Left lung (tissue), 10 donors: ENCODE results near the gene LTV1. TPM values are rescaled to one million over a fixed set of nuclear protein-coding genes. Genes with fewer than 3 reads are reported as not detected.

Experiments
- ATAC-seq: fragments of 200-7000 bp; cut with Tn5 transposase; one replicate; pipeline ENCODE4 v1.9.1; 2020; ENCODE audit warnings: moderate library complexity
- DNase-seq, 4 donors: peaks; one replicate each; pipeline ENCODE4 v3.0.0-alpha.2; 2013 to 2020
- H3K27ac ChIP-seq, 2 donors: fragments of 200-600 bp; sonication (generic) in 1 of 2; one replicate each; pipeline versions ENCODE4 v1.5.0 to v1.8.0; 2020 to 2021
- H3K27me3 ChIP-seq, 2 donors: fragments of 200-600 bp; sonication (generic) in 1 of 2; one replicate each; pipeline versions ENCODE4 v1.5.0 to v1.8.0; 2020 to 2021
- H3K36me3 ChIP-seq, 2 donors: fragments of 200-600 bp; sonication (generic) in 1 of 2; one replicate each; pipeline versions ENCODE4 v1.5.0 to v1.8.0; 2020 to 2021
- H3K4me1 ChIP-seq, 2 donors: fragments of 200-600 bp; one replicate each; pipeline ENCODE4 v1.8.0; 2021
- H3K4me3 ChIP-seq, 2 donors: fragments of 200-600 bp; sonication (generic) in 1 of 2; one replicate each; pipeline versions ENCODE4 v1.5.0 to v1.8.0; 2020 to 2021; ENCODE audit warnings: mild to moderate bottlenecking in 1 of 2
- H3K9me3 ChIP-seq, 2 donors: fragments of 200-600 bp; sonication (generic) in 1 of 2; one replicate each; pipeline versions ENCODE4 v1.5.0 to v1.8.0; 2020 to 2021
- CTCF ChIP-seq, 2 donors: fragments of 200-600 bp; sonication (generic) in 1 of 2; IDR thresholded peaks; one replicate each; pipeline versions ENCODE4 v1.5.0 to v1.8.0; 2021; ENCODE audit warnings: antibody characterized with exemption in 2 of 2
- intact Hi-C, 2 donors: fragments of 100-400 bp; cut with DNase I; formaldehyde crosslinking; loops; one replicate each; pipeline versions ENCODE4 v1.11.2 to v1.14.2; 2022
- polyA plus RNA-seq, 6 donors: library from polyadenylated mRNA; unstranded; fragments of 120-200 nt; gene quantifications; one replicate each; pipeline ENCODE4 v1.2.1, GENCODE V29; 2013; ENCODE audit not compliant: insufficient read length in 6 of 6
- total RNA-seq, 2 donors: library from RNA; stranded (reverse); fragmentation: NEBNext Ultra II Directional; extraction: Animal tissue kit (Norgen Biotek cat#: 25700); gene quantifications; one replicate each; pipeline ENCODE4 v1.2.1, GENCODE V29; 2021
- donor health status: DM: no; HTN: yes; CAD: no.
- donor health status: DM: no; HTN: no; CAD: no.

The LTV1 gene
- total and polyA plus RNA-seq, 8 donors: 16.1 to 47.5 (median 38.2) TPM

DNA sequence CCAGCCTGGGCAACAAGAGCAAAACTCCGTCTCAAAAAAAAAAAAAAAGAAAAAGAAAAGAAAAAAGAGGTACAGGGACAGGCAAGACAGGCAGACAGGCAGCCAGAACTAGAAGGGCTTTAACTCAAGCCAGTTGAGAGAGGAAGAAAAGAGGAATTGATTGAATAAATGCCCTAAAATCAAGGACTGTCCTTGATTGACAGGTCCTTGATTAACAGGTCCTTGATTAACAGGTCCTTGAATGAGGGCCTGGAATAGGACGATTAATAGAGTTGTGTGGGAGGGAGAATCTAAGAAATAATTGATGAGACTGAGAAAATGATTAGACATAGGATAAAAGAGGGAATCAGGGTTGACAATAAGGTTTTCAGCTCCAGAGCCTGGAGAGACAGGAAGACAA lies 57.2 kb downstream of the LTV1 start:
- Histone ChIP-seq H3K36me3 (no peaks in the 10 kb centered on the region), H3K4me1 (peaks cover 4 to 5% of the 10 kb centered on the region in 2 donors), H3K4me3 (no peak overlapping the region), H3K9me3 (no peaks in the 10 kb centered on the region), H3K27ac (no peak overlapping the region), H3K27me3 (no peaks in the 10 kb centered on the region)
- DNase-seq: no peak
- intact Hi-C loops: no loop called here
- no peak for TF ChIP-seq CTCF (IDR thresholded peaks at IDR 0.05)
- no peak for ATAC-seq

DNA sequence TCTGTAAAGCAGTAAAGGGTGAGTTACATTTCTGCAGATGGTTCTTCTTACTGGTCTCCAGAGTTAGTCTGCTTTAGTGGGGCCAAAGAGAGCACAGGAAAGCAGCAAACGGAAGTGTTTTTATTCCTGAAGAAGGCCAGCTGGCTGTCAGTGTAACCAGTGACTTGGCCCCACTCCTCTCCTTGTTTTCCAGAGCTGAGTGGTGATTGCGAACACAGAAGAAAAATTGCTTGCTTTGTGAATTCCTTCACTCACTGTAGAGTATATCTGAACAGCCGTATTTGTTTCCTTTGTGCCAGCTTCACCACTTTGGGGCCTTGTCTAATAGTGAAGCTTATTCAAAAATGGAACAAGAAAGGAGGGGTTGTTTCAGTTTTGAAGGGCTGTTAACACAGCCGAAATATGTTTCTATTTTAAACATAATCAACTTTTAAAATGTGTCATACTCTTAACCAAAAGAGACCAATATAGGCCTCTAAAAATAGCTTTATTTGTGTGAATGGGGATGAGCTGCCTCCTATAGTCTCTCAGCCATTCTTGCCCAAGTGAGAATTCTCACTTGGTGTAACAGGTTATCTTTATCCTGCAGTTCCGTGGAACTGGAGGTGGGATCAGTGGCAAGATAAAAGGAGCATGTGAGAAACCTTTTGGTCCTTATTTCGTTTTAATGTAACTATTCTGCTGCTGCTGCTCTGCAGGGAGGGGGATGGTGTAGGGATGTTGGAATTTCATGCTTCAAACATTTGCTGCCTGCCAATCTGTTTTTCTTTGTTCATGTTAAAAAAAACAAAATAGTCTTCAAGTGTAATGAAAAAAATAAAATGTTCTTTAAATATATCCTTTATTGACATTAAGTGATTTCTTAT lies 59.0 kb downstream of the LTV1 start:
- H3K27ac ChIP-seq: peak overlapping the region; percentile 23 to 37
- no peak for TF ChIP-seq CTCF (IDR thresholded peaks at IDR 0.05)
- DNase-seq: peak in 2 of 4 donors; percentile 83 to 91
- no peak overlapping the region for H3K4me3 ChIP-seq
- peak; percentile 85 for ATAC-seq
- H3K36me3 ChIP-seq: no peaks in the 10 kb centered on the region
- H3K4me1 ChIP-seq: peaks cover 4 to 5% of the 10 kb centered on the region in 2 donors
- no peaks in the 10 kb centered on the region for H3K9me3 ChIP-seq
- no peaks in the 10 kb centered on the region for H3K27me3 ChIP-seq
- intact Hi-C loops: no loop called here

DNA sequence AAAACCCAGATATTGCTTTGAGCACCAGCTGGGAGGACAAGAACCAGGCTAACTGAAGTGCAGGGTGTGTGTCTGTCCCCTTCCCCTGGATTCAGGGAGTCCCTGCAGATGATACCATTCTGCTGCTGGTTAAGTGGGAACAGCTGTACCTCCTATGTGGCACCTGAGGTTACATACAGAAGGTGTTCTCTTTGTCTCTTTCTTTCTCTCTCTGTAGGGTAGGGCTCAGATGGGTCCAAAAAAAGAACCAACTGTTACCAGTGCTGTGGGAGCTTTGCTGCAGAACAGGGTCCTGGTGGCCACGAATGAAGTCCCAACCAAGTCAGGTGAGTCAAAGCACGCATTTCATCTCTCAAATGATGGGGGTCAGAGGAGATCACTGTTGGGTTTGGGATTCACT lies 59.7 kb downstream of the LTV1 start:
- peak overlapping the region in 1 of 2 donors; percentile 37 for H3K27ac ChIP-seq
- H3K4me1 ChIP-seq: peaks cover 4 to 5% of the 10 kb centered on the region in 2 donors
- no peak for TF ChIP-seq CTCF (IDR thresholded peaks at IDR 0.05)
- DNase-seq: no peak
- no peaks in the 10 kb centered on the region for H3K9me3 ChIP-seq
- no peak overlapping the region for H3K4me3 ChIP-seq
- H3K36me3 ChIP-seq: no peaks in the 10 kb centered on the region
- H3K27me3 ChIP-seq: no peaks in the 10 kb centered on the region
- intact Hi-C loops: no loop called here
- ATAC-seq: no peak

DNA sequence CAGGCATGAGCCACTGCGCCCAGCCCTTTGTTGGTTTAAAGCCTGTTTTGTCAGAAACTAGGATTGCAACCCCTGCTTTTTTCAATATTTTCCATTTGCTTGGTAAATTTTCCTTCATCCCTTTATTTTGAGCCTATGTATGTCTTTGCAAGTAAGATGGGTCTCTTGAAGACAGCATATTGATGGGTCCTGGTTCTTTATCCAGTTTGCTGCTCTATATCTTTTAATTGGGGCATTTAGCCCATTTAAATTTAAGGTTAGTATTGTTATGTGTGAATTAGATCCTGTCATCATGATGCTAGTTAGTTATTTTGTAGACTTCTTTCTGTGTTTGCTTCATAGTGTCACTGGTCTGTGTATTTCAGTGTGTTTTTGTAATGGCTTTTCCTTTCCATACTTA lies 67.9 kb downstream of the LTV1 start:
- Histone ChIP-seq H3K27ac (no peak overlapping the region), H3K9me3 (peaks cover 0 to 23% of the 10 kb centered on the region in 2 donors), H3K27me3 (no peaks in the 10 kb centered on the region), H3K36me3 (no peaks in the 10 kb centered on the region), H3K4me3 (no peak overlapping the region), H3K4me1 (no peaks in the 10 kb centered on the region)
- no peak for TF ChIP-seq CTCF (IDR thresholded peaks at IDR 0.05)
- DNase-seq (no peak), ATAC-seq (no peak)
- intact Hi-C loops: no loop called here

DNA sequence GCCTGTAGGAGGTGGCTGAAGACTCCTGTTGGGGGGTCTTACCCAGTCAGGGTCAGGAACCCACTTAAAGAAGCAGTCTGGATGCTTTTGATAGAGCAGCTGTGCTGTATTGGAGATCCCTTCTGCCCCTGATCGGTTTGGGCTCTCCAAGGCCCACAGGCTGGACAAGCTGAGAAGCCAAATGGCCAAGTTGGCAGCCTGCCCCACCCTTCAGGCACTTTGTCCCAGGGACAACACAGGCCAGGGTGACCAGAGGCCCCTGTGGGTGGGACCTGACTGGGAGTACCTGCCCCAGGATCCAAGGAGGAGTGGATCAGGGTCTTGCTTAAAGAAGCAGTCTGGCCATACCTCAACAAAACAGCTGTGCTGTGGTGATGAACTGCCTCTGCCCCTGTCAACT lies 69.5 kb downstream of the LTV1 start:
- Histone ChIP-seq H3K27me3 (no peaks in the 10 kb centered on the region), H3K36me3 (no peaks in the 10 kb centered on the region), H3K27ac (no peak overlapping the region), H3K4me1 (no peaks in the 10 kb centered on the region), H3K4me3 (no peak overlapping the region), H3K9me3 (peaks cover 0 to 25% of the 10 kb centered on the region in 2 donors)
- ATAC-seq (no peak), DNase-seq (peak in 1 of 4 donors; percentile 55)
- intact Hi-C loops: no loop called here
- TF ChIP-seq CTCF (IDR thresholded peaks at IDR 0.05): no peak

Other genes starting within 250 kb of the LTV1 start
- 10 to 100 TPM; 67.0 to 71.1 TPM for gene PHACTR2, start 165.4 kb upstream of the LTV1 start, total RNA-seq
- 10 to 100 TPM; 43.7 to 54.5 (median 47.2) TPM for gene PHACTR2, start 165.4 kb upstream of the LTV1 start, polyA plus RNA-seq
- not detected for gene ZC2HC1B, start 21.1 kb downstream of the LTV1 start, total RNA-seq
- not detected for gene ZC2HC1B, start 21.1 kb downstream of the LTV1 start, polyA plus RNA-seq
- gene PLAGL1, start 164.9 kb downstream of the LTV1 start, total RNA-seq: 10 to 100 TPM; 38.5 to 39.4 TPM
- 100 to 1,000 TPM; 129 to 166 (median 147) TPM for gene PLAGL1, start 164.9 kb downstream of the LTV1 start, polyA plus RNA-seq